Left lung (tissue), 10 donors: ENCODE measurements around the gene NDRG4. TPM values are rescaled to one million over a fixed set of nuclear protein-coding genes. Genes with fewer than 3 reads are reported as not detected.

Experiments used
- ATAC-seq: fragments of 200-7000 bp; cut with Tn5 transposase; one replicate; pipeline ENCODE4 v1.9.1; 2020; ENCODE audit warnings: moderate library complexity
- DNase-seq, 4 donors: peaks; one replicate each; pipeline ENCODE4 v3.0.0-alpha.2; 2013 to 2020
- H3K27ac ChIP-seq, 2 donors: fragments of 200-600 bp; sonication (generic) in 1 of 2; one replicate each; pipeline versions ENCODE4 v1.5.0 to v1.8.0; 2020 to 2021
- H3K27me3 ChIP-seq, 2 donors: fragments of 200-600 bp; sonication (generic) in 1 of 2; one replicate each; pipeline versions ENCODE4 v1.5.0 to v1.8.0; 2020 to 2021
- H3K36me3 ChIP-seq, 2 donors: fragments of 200-600 bp; sonication (generic) in 1 of 2; one replicate each; pipeline versions ENCODE4 v1.5.0 to v1.8.0; 2020 to 2021
- H3K4me1 ChIP-seq, 2 donors: fragments of 200-600 bp; one replicate each; pipeline ENCODE4 v1.8.0; 2021
- H3K4me3 ChIP-seq, 2 donors: fragments of 200-600 bp; sonication (generic) in 1 of 2; one replicate each; pipeline versions ENCODE4 v1.5.0 to v1.8.0; 2020 to 2021; ENCODE audit warnings: mild to moderate bottlenecking in 1 of 2
- H3K9me3 ChIP-seq, 2 donors: fragments of 200-600 bp; sonication (generic) in 1 of 2; one replicate each; pipeline versions ENCODE4 v1.5.0 to v1.8.0; 2020 to 2021
- intact Hi-C, 2 donors: fragments of 100-400 bp; cut with DNase I; formaldehyde crosslinking; loops; one replicate each; pipeline versions ENCODE4 v1.11.2 to v1.14.2; 2022
- polyA plus RNA-seq, 6 donors: library from polyadenylated mRNA; unstranded; fragments of 120-200 nt; gene quantifications; one replicate each; pipeline ENCODE4 v1.2.1, GENCODE V29; 2013; ENCODE audit not compliant: insufficient read length in 6 of 6
- total RNA-seq, 2 donors: library from RNA; stranded (reverse); fragmentation: NEBNext Ultra II Directional; extraction: Animal tissue kit (Norgen Biotek cat#: 25700); gene quantifications; one replicate each; pipeline ENCODE4 v1.2.1, GENCODE V29; 2021
- TF ChIP-seq, protein P1 (sequence below), 2 donors: fragments of 200-600 bp; sonication (generic) in 1 of 2; IDR thresholded peaks; one replicate each; pipeline versions ENCODE4 v1.5.0 to v1.8.0; 2021; ENCODE audit warnings: antibody characterized with exemption in 2 of 2
- donor health status: DM: no; HTN: yes; CAD: no.
- donor health status: DM: no; HTN: no; CAD: no.

NDRG4 gene
- total and polyA plus RNA-seq, 8 donors = 10.0 to 16.3 (median 13.1) TPM

DNA sequence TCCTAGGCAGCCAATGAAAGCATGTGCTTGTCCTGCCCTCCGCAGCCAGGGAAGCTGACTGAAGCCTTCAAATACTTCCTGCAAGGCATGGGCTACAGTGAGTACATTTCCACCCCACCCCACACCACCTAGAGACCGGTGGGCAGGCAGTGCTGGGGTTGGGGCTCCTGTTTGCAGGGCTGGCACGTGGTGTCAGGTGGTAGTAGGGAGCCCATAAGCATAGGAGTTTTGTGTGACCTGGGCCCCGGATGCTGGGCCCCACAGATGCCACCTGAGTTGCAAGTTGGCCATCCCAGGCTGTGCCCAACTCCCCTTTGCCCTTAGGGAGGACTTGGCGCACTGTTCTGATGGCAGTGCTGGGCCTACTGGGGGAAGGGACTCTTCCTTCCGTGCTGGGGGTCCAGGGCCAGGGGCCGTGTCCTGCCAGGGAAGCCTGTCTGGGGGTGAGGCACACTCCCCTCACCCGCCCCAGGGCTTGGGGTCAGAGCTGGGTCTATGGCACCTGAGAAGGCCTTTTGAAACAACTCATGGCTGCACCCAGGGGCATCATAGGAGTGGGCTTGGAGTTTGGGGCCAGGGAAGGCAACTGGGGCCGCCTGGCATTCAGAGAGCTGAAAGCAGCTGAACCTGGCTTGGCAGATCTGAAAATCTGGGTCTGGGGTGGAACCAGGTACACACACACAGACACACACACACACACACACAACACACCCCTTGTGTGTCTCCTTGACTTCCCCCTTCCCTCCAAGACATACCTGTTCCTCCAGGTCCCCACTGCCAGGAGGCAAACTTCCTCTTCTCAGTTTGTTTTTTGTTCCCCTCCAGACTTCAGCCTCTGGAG is 9.5 kb downstream of the NDRG4 start:
- no peak for ATAC-seq
- peaks cover 0 to 3% of the 10 kb centered on the region in 2 donors for H3K4me1 ChIP-seq

DNA sequence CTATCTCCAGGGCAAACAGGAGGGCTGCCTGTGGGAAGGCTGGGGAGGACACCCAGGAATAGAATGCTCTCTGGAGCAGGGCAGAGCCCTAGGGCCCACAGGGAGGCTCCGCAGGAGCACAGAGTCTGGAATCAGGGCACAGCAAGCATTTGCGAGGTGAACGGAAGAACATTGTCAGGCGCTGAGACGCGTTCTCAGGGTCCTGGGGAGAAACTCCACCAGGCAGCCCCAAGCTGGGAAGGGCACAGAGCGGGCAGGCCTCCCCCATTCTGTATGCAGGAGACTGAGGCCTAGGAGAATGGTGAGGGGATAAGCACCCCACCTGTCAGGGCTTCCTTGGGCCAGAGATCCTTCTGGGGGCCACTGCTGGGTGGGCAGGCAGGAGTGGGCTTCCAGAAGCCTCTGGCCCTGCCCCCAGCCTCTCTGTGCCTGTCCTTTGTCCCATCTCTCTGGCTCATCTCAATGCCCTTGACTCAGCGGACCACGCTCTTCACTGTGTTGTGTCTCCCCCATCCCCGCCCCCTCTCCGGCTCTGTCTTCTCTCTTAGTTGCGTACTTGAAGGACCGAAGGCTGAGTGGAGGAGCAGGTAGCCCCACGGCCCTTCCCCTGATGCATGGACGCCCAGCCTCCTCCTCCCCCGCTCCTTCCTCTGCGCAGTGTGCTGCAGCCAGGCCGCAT is 10.3 kb downstream of the NDRG4 start:
- DNase-seq (peak in 1 of 4 donors; percentile 45), ATAC-seq (no peak)
- peaks cover 0 to 11% of the 10 kb centered on the region in 2 donors for H3K4me1 ChIP-seq
- no peaks in the 10 kb centered on the region for H3K36me3 ChIP-seq
- H3K27me3 ChIP-seq = peaks cover 0 to 11% of the 10 kb centered on the region in 2 donors
- H3K4me3 ChIP-seq = no peak overlapping the region
- TF ChIP-seq, protein P1, sequence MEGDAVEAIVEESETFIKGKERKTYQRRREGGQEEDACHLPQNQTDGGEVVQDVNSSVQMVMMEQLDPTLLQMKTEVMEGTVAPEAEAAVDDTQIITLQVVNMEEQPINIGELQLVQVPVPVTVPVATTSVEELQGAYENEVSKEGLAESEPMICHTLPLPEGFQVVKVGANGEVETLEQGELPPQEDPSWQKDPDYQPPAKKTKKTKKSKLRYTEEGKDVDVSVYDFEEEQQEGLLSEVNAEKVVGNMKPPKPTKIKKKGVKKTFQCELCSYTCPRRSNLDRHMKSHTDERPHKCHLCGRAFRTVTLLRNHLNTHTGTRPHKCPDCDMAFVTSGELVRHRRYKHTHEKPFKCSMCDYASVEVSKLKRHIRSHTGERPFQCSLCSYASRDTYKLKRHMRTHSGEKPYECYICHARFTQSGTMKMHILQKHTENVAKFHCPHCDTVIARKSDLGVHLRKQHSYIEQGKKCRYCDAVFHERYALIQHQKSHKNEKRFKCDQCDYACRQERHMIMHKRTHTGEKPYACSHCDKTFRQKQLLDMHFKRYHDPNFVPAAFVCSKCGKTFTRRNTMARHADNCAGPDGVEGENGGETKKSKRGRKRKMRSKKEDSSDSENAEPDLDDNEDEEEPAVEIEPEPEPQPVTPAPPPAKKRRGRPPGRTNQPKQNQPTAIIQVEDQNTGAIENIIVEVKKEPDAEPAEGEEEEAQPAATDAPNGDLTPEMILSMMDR (IDR thresholded peaks at IDR 0.05) = no peak
- intact Hi-C loops = no loop called here
- H3K9me3 ChIP-seq = no peaks in the 10 kb centered on the region
- no peak overlapping the region for H3K27ac ChIP-seq

More for the DNA sequence above, 9.5 kb downstream of the NDRG4 start:
- intact Hi-C loops = no loop called here
- H3K27ac ChIP-seq = no peak overlapping the region
- H3K4me3 ChIP-seq = no peak overlapping the region
- H3K36me3 ChIP-seq = no peaks in the 10 kb centered on the region
- TF ChIP-seq, protein P1 (IDR thresholded peaks at IDR 0.05) = no peak
- peaks cover 0 to 15% of the 10 kb centered on the region in 2 donors for H3K27me3 ChIP-seq
- H3K9me3 ChIP-seq = no peaks in the 10 kb centered on the region
- peak in 1 of 4 donors; percentile 64 for DNase-seq

DNA sequence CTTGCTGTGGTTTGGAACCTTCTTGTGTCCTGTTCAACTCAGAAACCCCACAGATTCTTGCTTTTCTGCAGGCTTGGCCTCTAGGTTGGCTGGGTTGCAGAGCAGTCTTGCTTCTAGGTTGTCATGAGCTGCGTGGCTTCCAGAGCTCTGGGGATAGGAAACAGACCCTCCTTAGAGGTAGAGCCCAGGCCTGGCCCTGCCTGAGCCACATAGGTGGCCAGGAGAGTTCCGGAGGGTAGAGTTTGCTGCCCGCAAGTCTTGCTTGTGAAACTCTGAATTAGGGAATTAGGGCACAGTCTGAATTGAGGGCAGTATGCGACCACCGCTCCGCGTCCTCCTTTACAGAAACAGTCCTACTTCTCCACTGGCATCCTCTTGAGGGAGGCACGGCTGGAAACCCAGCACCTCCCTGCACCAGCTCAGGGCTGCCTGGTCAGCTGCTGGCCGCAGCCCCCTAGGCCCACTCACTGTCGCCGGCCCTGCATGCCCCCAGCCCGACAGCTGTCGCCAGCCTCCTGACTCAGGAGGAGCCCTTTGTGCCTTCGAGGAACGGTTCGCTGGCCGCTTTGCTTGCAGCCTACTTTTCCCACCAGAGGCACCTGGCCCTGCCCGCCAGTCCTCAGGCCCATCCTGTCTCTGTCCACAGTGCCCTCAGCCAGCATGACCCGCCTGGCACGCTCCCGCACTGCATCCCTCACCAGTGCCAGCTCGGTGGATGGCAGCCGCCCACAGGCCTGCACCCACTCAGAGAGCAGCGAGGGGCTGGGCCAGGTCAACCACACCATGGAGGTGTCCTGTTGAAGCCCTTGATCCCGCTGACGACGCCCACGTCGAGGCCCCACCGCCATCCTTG is 11.1 kb downstream of the NDRG4 start:
- ATAC-seq (no peak), DNase-seq (no peak)
- Histone ChIP-seq H3K4me3 (no peak overlapping the region), H3K4me1 (peaks cover 0 to 12% of the 10 kb centered on the region in 2 donors), H3K27ac (no peak overlapping the region), H3K36me3 (no peaks in the 10 kb centered on the region), H3K27me3 (peaks cover 0 to 11% of the 10 kb centered on the region in 2 donors), H3K9me3 (no peaks in the 10 kb centered on the region)
- intact Hi-C loops = no loop called here
- TF ChIP-seq, protein P1 (IDR thresholded peaks at IDR 0.05) = no peak

GRCh38 chr16:58511933-58512815 is 12.2 kb downstream of the NDRG4 start:
- Histone ChIP-seq H3K36me3 (peaks cover 0 to 7% of the 10 kb centered on the region in 2 donors), H3K27me3 (peaks cover 0 to under 1% of the 10 kb centered on the region in 2 donors), H3K4me3 (no peak overlapping the region), H3K4me1 (peaks cover 0 to 22% of the 10 kb centered on the region in 2 donors), H3K27ac (no peak overlapping the region), H3K9me3 (no peaks in the 10 kb centered on the region)
- TF ChIP-seq, protein P1 (IDR thresholded peaks at IDR 0.05) = peak; percentile 69 to 74
- intact Hi-C loops = no loop called here
- DNase-seq (peak in 3 of 4 donors; percentile 44 to 92 (median 68)), ATAC-seq (peak; percentile 12)
